Suprapubic skin (tissue), 3 donors: ENCODE data around the gene PSMD2.

Experiments used
- POLR2AphosphoS5 ChIP-seq, 3 donors: sonication (generic); formaldehyde crosslinking; IDR thresholded peaks; one replicate each; pipeline ENCODE4 v1.6.1; 2017; ENCODE audit warnings: antibody characterized with exemption in 3 of 3
- TF ChIP-seq, protein P1 (sequence below), 2 donors: fragments of 200-600 bp in 1 of 2; fragments of 450-650 bp in 1 of 2; sonication (generic) in 1 of 2; IDR thresholded peaks; one replicate each; pipeline ENCODE4 v1.5.1; 2016 to 2019; ENCODE audit warnings: antibody characterized with exemption in 2 of 2, mild to moderate bottlenecking in 1 of 2, moderate library complexity in 1 of 2

DNA sequence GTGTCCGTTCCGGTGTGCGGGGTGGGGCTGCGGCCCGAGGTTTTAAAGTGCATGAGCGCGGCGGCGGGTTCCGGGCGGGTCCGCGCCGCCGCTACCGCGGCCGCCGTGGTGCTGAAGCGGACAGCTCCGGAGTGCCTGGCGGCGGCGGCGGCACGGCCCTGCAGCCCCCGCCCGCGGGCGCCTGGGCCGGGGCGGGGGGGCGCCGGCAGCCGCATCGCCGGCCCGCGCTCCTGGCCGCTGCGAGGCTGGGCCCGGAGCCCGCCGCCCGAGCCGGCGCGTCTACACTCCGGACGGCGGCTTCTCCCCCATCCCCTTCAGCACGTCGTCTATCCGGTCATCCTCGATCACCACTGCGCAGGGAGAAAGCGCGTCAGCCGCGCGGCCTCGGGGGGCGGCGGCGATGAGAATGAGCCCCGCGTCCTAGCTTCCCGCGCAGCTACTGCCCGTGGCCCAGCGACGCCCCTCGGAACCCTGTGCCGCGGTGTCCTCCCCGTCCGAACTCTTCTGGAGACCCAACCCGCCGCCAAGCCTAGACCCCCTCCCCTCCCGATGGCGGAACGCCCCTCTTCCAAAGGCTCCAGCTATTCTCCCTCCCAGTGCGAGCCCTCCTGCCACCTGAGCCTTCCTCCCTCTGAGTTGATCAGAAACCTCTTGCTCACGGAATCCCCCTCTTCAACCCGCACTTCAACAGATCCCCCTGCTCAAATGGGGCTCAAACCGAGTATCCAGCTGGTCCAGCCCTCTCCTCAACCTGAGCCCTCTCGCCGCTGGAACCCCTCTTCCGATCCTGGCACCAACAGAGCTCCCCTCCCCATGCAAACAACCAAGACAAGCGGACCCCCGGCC, 38.9 kb upstream of the PSMD2 start:
- TF ChIP-seq, protein P1, sequence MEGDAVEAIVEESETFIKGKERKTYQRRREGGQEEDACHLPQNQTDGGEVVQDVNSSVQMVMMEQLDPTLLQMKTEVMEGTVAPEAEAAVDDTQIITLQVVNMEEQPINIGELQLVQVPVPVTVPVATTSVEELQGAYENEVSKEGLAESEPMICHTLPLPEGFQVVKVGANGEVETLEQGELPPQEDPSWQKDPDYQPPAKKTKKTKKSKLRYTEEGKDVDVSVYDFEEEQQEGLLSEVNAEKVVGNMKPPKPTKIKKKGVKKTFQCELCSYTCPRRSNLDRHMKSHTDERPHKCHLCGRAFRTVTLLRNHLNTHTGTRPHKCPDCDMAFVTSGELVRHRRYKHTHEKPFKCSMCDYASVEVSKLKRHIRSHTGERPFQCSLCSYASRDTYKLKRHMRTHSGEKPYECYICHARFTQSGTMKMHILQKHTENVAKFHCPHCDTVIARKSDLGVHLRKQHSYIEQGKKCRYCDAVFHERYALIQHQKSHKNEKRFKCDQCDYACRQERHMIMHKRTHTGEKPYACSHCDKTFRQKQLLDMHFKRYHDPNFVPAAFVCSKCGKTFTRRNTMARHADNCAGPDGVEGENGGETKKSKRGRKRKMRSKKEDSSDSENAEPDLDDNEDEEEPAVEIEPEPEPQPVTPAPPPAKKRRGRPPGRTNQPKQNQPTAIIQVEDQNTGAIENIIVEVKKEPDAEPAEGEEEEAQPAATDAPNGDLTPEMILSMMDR (IDR thresholded peaks at IDR 0.05): no peak
- TF ChIP-seq POLR2AphosphoS5 (IDR thresholded peaks at IDR 0.05): no peak
